Activated CD8-positive, alpha-beta memory T cell treated with anti-CD3 and anti-CD28 coated beads for 24 hours (primary cell): ENCODE measurements around the gene VPS13D.

Experiments
- DNase-seq: peaks from one replicate; pipeline ENCODE4 v3.0.0-alpha.2; 2020

VPS13D gene

DNA sequence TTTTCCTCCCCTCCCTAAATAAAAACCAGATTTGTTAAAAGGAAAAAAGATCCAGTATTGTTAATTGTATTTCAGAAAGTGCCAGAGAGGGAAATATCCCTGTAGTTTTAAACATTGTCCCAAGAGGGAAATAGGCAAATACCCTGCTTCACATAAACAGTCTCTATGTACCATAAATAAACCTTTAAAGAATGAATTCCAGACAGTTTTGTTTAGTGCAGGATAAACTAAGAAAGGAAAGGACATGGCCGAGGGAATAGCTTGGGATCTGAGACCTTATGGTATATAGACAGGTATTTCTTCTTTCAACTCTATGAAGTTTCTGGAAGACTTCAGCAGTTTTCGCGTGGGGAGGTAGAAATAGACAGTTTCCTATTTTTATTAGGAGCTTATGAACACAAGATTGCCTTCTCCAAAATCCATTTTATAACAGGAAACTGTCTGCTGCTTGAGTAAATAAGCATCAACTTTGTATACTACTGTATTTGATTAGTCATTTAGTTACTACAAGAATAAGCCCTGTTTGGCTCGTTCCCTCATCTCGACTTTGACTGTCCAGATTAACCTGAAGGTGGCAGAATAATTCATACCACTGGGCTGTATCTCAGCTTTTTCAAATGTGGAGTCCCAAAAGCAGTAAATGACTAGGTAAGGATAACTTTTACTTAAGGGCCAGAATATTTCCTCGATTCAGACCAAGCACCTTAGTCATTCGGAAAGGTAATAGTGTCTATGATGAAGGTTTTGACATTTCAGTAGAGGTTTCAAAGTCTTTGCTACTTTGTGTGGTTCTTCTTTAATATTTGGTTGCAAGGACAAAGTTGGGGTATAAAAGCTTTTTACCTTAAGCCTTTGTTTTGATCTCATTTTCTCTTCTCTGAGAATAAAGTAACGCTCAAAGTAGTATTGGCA lies 177.5 kb downstream of the VPS13D start:
- no peak for DNase-seq

DNA sequence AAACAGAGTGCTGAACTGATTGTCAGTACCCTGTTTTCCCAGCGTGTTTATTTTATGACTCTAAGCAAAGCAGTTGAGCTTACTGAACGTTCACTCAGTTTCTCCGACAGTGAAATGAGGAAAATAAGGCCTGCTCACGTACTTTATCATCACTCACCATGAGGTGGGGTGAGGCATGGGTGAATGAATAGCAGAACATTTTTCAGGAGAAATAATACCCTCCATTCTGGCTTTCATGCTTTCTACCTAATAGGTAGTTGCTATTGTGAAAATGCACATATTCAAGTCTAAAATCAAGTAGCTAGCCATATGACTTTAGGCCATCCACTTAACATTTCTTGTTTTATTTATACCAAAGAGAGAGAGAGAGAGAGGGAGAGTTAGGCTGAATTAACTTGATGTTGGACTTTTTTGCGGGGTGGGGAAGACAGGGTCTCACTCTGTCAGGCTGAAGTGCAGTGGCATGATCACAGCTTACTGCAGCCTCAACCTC lies 178.2 kb downstream of the VPS13D start:
- no peak for DNase-seq

DNA sequence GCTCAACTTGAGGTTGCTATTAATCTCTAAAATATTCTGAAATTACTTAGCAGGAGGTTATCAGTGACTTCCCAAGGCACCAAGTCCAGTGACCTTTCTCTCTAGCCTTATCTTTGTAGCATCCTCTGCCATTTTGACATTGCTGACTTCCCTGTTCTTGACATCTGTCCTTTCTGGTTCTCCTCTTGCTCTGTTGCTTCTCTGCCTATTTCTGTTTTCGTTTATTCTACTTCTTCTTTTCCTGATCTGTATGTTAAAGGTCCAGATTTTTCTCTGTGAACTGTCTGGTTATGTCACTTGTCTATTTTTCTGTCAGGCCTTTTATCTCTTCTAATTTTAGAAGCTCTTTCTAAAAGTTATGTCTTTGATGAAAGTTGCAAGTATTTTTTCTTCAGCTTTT lies 178.8 kb downstream of the VPS13D start:
- no peak for DNase-seq

DNA sequence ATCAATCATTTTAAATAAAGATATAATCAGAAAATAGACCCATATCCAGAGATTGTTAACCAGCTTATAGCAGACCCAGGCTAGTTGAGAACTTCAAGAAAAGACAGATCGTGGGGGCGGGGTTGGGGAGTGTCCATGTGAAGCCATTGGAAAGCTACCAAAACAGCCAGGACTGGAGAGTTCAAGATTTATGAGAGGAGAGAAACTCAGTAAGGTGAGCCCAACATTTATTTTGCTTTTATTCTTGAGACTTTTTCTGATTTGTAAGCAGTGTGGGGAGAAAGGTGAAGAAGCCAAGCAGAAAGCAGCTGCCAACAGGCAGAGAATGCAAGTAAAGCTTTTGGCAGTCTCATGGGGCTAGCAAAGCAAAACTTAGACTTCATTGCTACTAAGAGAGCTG lies 179.9 kb downstream of the VPS13D start:
- DNase-seq, result no peak

DNA sequence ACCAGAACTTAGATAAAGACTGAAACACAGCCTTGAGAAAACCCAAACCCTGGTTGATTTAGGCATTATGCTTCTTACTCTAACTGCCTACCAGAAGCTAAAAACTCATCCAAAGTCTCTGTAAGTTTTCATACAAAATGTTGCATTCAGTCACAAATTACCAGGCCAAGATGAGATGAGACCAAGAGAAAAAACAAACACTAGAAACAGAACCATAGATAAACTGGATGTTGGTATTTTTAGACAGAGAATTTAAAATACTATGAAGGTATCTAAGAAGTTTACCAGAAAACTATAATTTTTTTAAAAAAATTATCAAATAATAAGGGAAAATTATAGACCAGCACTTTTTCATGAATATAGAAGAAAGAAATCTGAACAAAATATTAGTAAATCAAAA lies 180.5 kb downstream of the VPS13D start:
- DNase-seq, result no peak

DNA sequence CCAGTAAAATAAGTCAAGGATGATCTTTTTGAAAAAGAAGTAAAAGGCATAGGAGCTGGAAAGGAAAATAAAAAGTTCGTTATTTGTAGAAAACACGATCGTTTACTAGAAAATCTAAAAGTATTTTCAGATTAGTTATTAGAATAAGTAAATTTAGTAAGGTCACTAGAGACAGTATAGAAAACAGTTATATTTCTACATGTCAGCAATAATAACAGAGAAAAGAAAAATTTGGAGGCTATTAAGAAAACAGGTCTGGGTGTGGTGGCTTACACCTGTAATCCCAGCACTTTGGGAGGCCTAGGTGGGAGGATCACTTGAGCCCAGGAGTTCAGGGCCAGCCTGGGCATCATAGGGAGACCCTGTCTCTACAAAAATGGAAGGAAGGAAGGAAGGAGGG lies 181.3 kb downstream of the VPS13D start:
- DNase-seq, result no peak

DNA sequence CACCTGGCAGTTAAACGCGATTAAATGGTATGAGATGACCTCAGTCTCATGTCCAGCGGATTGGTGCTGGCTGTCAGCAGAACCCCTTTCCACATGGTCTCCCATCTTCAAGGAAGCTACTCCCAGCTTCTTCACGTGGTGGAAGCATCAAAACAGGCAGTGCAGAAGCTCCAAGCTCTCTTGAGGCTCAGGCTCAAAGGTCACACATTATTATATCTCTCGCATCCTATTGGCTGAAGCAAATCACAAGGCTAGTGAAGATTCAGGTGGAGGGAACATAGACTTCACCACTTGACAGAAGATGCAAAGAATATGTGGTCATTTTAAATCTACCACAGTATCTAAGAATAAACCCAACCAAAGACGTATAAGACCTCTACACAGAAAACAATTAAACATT lies 181.9 kb downstream of the VPS13D start:
- DNase-seq, result no peak

DNA sequence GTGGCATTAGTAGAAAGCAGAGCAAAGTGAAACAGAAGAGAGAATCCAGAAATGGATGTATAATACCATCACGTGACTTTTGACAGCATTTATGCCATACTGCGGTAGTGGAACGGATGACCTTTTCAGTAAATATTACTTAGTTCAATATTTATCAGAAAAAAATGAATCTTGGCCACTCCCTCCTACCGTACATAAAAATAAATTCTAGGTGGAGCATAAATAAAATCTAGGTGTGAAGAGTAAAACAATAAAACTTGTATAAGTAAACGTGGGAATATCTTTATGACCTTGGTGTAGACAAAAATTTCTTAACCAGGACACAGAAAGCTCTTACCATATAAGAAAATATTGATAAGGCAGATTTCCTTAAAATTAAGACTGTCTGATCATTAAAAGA lies 182.6 kb downstream of the VPS13D start:
- no peak for DNase-seq

DNA sequence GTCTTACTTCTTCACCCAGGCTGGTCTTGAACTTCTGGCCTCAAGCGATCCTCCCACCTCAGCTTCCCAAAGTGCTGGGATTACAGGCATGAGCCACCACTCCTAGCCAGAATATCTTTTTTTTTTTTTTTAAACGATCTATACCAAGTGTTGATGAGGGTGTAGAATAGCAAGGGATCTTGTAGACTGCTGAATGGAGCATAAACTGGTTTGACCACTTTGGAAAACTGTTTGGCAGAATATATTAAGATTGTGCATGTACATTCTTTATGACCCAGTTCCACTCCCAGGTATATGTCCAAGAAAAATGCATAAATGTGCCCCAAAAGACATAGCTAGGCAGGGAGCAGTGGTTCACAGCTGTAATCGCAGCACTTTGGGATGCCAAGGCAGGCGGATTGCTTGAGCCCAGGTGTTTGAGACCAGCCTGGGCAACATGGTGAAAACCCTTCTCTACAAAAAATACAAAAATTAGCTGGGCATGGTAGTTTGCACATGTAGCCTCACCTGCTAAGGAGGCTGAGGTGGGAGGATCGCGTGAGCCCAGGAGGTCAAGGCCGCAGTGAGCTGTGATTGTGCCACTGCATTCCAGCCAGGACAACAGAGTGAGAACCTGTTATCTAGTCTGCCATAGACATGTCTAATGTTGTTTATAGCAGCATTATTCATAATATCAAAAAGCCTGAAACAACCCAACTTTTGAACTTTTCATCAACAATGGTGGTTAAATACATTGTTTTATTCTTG lies 184.0 kb downstream of the VPS13D start:
- DNase-seq, result no peak

DNA sequence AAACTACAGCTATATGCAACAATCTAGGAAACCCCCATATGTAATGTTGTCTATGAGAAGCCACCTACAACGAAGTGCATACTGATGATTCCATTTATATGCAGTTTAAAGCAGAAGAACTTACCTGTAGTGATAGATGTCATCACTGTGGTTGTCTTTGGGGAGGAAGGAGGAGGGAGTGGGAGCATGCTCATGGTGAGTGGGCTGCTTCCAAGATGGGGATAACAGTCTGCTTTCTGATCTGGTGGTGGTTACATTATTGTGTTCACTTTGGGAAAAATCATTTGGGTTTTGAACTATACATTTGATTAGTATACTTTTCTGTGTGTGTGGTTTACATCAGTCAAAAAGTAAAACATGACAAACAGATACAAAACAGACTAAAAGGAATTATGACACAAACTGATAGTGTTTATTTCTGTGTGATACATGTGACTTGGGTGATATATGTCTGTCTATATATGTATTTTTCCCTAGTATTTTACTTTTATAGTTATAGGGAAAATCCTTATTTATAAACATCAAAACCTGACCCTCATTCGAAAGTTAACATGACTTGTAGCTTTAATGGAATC lies 184.7 kb downstream of the VPS13D start:
- no peak for DNase-seq

DNA sequence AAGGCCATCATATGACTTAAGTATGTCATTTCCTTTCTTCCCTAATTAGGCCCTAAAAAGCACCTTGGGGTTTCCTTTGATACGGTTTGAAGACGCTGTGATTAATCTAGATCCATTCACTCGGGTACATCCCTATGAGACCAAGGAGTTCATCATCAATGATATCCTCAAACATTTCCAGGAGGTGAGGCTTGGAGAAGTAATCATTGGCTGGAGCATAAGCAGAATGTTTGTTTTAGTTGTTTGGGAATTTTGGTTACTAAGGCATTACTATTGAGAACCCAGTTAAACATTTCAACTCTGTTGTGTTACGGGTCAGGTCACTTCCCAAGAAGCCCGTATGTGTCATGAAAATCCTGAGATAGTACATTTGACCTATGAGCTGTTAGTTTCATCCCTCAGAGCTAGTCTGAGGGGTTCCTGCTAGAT lies 185.2 kb downstream of the VPS13D start:
- DNase-seq, result no peak

DNA sequence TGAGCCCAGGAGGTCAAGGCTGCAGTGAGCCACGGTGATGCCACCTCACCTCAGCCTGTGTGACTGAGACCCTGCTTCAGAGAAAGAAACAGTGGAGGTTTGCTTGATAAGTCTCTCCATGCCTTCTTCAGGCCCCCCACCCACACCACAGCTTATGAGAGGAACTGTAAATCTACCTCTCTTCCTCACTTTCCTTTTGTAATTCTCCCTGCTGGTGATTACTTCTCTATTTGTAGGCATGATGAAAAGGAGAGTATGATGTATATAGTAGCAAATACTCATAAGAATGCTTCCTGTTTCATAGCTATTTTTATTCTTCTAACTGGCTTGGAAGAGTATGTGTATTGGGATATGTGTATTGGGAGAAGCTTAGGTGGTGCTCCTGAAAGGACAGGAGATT lies 186.3 kb downstream of the VPS13D start:
- DNase-seq, result no peak

DNA sequence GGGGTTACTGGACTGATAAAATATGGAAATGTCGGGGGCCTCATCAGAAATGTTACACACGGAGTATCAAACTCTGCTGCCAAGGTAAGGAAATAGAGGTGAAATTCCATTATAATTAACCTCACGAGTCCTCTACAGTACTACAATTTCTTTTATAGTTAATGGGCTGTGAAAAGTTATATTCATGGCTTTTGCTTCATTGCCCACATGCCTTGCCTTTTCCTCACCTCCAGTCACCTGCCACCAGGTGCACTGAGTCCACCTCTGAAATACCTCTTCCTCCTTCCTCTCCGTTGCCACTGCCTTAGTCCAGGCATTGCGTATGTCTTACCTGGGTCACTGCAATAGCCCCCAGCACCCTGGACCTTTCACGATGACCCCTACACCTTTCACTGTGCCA lies 186.9 kb downstream of the VPS13D start:
- DNase-seq, result no peak

DNA sequence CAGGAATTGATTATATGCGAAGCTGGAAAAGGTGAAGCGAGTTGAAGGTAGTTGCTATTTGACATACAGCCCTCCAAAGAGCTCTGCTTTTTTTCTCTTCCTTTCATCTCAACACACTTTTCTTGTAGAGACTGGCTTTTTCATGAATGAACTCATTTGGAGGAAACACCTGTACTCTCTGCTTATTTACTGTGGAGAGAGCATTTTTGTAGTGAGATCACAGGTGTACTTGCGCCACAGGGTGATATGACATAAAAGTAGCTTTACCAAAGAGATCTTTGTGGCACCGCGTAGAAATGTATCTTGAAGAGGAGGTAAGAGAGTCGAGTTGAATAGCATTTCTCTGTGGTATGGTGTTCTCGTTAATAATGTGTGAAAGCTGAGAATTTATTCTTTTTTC lies 187.6 kb downstream of the VPS13D start:
- no peak for DNase-seq

DNA sequence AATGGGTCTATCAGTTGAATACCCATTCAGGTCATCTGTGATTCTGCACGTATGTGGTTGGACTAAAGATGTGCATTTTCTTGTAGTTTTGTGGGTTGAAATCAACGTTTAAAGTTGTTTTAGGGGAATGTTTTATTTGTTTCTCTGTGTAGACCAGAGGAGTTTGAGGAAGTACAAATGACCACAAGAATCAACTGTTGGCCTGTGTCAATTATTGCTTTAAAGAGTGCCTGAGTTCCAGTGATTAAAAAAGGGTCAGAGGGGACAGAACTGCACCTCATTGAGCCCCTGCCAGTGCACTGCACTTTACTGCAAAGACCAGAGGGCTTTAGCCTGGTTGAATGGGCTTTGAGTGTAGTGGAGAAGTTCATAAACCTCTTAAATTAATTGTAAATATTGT lies 190.3 kb downstream of the VPS13D start:
- DNase-seq, result no peak

DNA sequence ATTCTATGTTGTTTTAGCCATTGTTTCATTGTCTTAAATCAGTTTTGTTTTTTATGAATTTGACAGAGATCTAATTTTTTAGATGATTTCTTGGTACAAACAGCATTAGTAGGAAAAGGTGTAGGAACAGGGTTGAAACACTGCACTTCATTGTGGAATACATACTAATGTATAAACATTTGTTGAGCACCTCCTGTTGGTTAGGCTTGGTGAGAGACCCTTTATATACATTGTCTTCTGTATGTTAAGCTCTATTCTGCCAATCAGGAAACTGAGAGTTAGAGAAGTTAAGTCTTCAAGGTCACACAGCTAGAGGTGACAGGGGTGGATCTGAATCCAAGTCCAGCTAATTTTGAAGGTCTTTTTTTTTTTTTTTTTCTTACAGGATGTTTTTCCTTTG lies 192.7 kb downstream of the VPS13D start:
- no peak for DNase-seq

DNA sequence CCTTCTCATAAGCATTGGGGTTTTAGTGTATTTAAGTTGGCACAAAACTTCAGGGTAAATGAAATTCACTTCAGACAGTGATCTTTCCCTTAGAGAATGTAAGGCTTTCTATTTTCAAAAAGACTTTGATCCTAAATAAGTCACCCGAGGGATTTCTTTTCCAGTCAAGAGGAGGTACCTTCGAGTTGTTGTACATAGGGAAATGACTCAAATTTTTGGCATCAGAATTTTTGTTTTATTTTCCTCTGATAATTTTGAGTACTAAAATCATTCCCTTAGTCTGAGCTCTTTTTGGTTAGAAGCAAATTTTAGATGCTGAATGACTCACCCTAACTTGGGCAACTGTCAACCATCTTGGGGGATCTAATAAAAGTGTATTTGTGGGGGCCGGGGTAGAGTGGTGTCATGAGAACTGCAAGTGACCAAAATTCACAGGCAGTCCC lies 194.3 kb downstream of the VPS13D start:
- no peak for DNase-seq

DNA sequence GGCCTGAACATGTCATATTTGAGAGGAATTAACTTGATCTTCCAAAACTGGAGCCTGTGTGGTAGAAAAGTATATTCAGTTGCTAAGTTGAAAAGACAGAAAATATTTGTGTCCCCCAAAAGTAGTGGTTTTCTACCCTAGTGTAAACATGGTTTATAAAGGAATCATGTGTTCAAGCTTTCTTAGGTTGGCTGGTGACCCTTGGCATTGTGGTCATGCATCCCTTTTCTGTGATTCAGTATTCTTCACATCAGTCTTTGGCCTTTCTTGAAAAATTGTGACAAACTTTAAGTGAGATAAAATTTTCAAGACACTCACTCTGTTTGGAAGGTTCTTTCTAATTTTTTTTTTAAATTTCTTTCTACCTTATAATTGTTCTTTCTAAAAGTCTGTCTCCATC lies 195.0 kb downstream of the VPS13D start:
- no peak for DNase-seq

DNA sequence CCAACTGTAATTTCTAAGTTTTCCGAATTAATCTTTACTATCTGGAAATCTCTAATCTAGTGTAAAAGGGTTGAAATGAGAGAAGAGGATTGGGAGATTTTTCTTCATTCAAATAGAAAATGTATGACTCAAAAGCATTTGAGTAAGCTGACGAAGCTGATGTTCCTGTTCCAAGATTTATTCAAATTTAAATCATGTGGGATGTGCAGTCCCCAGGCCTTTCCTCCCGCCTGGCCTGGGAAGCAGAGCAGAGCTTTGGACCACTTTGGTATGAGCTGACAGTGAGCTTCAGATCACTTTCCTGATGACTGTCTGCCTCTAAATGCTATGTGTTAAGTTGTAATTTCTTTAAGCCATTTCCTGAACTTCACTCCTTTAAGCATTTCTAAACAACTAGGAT lies 196.2 kb downstream of the VPS13D start:
- DNase-seq, result no peak

DNA sequence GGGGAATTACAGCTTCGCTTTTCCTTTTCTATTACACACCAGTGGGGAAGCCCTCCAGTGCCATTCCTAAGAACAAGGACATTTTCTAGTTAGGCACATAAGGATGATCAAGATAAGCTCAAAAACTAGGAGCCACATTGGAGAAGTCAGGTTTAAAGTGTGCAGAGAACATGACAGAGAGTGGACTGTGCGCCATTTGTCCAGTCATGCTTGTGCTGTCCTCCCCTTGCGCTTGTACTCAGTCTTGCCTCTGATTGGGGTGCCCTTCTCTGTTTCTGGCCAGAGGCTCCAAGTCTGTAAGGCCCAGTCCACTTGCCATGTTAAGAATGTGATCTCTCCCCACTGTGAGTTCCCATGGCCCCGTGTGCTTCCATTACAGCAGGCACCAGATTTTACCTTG lies 198.5 kb downstream of the VPS13D start:
- no peak for DNase-seq

DNA sequence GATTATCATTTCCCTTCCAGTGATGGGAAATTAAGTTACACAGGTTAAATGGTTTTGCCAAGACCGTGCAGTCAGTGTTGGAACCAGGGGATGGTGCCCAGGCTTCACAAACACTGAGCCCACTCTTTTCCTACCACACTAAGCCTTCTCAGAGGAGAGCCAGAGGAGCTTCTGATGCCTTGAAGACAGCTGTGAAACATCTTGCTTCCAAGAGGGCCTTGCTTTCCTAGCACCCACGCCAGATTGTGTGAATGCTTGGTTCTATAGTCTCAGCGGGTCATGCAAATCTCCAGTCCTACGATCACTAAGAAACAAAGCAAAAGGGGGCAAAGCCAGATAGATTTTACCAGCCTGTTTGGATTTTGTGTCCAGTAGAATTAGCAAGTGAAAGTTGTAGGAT lies 200.7 kb downstream of the VPS13D start:
- no peak for DNase-seq

DNA sequence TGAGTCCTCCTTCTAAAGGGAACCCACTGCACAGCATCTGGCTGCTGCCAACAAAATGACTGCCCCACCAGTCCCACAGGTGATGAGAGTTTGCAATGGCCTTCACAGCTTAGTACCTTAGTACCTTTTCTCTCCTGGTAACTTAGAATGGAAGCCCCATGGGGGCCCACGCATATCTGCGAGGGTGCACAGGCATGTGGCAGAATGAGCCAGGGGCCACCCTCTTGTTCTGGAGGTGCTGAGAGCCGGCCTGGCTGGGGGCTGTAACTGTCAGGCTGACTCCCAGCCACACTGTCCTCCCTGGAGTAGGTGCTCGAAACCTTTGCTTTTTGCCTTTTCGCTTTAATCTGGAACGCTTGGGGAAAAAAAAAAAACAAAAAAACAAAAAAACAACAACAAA lies 203.1 kb downstream of the VPS13D start:
- DNase-seq, result no peak

DNA sequence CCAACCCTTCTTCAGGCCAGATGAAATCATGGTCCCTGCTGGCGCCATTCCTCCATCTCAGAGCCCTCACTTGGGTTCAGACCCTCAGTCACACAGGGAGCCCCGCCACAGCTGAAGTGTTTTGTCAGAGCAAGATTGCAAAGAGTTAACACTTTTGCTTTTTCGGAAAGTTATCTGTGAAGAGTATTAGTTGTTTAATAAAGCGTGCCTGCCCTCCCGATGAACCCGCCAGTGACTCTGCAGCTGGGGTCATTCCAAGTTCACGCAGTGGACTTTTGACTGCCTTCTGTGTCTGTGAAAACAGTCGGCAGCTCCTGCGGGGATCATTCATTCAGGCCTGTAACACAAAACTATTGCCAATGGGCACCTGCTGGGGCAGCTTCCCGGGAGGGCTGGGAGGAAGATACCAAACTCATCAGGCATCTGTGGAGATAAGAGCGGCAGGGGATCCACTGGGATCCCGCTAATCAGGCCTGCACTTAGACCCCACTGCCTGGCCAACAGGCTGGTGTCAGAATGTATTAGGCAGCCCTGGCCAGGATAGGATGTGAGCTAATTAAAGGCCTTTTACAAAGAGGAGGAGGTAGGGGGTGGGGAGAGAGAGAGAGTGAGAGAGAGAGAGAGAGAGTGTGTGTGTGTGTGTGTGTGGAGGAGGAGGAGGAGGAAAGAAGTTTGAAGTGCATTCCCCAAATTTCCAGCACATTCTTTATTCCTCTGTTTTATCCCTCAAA lies 203.7 kb downstream of the VPS13D start:
- no peak for DNase-seq
